H9 (cell line): ENCODE data around the gene CLNS1A. TPM values are rescaled to one million over a fixed set of nuclear protein-coding genes. Genes with fewer than 3 reads are reported as not detected.

Experiments
- DNase-seq: peaks from one replicate; pipeline ENCODE4 v3.0.0-alpha.2; 2017
- H2AFZ ChIP-seq: one replicate; pipeline ENCODE4 v1.6.1; 2013; ENCODE audit warnings: mild to moderate bottlenecking, low read length, control low read depth, moderate library complexity
- H2AK5ac ChIP-seq: 2 replicates; pipeline ENCODE4 v1.6.1; 2013; ENCODE audit warnings: low read length, control low read depth, mixed read lengths; ENCODE audit not compliant: insufficient read length
- H2BK120ac ChIP-seq: one replicate; pipeline ENCODE4 v1.6.1; 2013; ENCODE audit warnings: low read depth, mild to moderate bottlenecking, low read length, control low read depth, inconsistent platforms; ENCODE audit not compliant: poor library complexity, severe bottlenecking
- H2BK12ac ChIP-seq: 2 replicates; pipeline ENCODE4 v1.6.1; 2013; ENCODE audit warnings: low read length, control low read depth, mixed read lengths, low read depth; ENCODE audit not compliant: insufficient read length
- H2BK15ac ChIP-seq: 2 replicates; pipeline ENCODE4 v1.6.1; 2013; ENCODE audit warnings: low read depth, low read length, control low read depth
- H2BK20ac ChIP-seq: one replicate; pipeline ENCODE4 v1.6.1; 2013; ENCODE audit warnings: low read depth, mild to moderate bottlenecking, low read length, control low read depth, inconsistent platforms; ENCODE audit not compliant: poor library complexity, severe bottlenecking
- H2BK5ac ChIP-seq: 2 replicates; pipeline ENCODE4 v1.6.1; 2013; ENCODE audit warnings: low read length, control low read depth, mixed read lengths; ENCODE audit not compliant: insufficient read length
- H3K14ac ChIP-seq: 2 replicates; pipeline ENCODE4 v1.6.1; 2013; ENCODE audit warnings: low read length, control low read depth; ENCODE audit not compliant: insufficient read depth
- H3K18ac ChIP-seq: 2 replicates; pipeline ENCODE4 v1.6.1; 2013; ENCODE audit warnings: low read depth, mild to moderate bottlenecking, mixed read lengths, low read length, control low read depth; ENCODE audit not compliant: insufficient read length
- H3K23ac ChIP-seq: 2 replicates; pipeline ENCODE4 v1.6.1; 2013; ENCODE audit warnings: low read length, control low read depth, mixed read lengths, low read depth; ENCODE audit not compliant: insufficient read length
- H3K23me2 ChIP-seq: 2 replicates; pipeline ENCODE4 v1.6.1; 2013; ENCODE audit warnings: low read depth, mild to moderate bottlenecking, mixed read lengths, low read length, control low read depth; ENCODE audit not compliant: insufficient read length, poor library complexity, severe bottlenecking
- H3K27ac ChIP-seq: 2 replicates; pipeline ENCODE4 v1.5.1; 2013; ENCODE audit warnings: low read length, control low read depth, mixed read lengths, low read depth; ENCODE audit not compliant: insufficient read length
- H3K27me3 ChIP-seq: 2 replicates; pipeline ENCODE4 v1.6.1; 2013; ENCODE audit warnings: low read length, control low read depth, inconsistent platforms; ENCODE audit not compliant: insufficient read depth
- H3K4ac ChIP-seq: 2 replicates; pipeline ENCODE4 v1.6.1; 2013; ENCODE audit warnings: low read depth, mild to moderate bottlenecking, control low read depth, inconsistent platforms, low read length, moderate library complexity
- H3K4me1 ChIP-seq: 2 replicates; pipeline ENCODE4 v1.6.1; 2013; ENCODE audit warnings: low read length, control low read depth, inconsistent platforms; ENCODE audit not compliant: insufficient read depth
- H3K4me2 ChIP-seq: 2 replicates; pipeline ENCODE4 v1.6.1; 2013; ENCODE audit warnings: low read length, control low read depth, mixed read lengths; ENCODE audit not compliant: insufficient read length, insufficient read depth
- H3K56ac ChIP-seq: 2 replicates; pipeline ENCODE4 v1.6.1; 2013; ENCODE audit warnings: low read depth, mild to moderate bottlenecking, mixed read lengths, low read length, control low read depth; ENCODE audit not compliant: insufficient read length
- H3K79me1 ChIP-seq: 2 replicates; pipeline ENCODE4 v1.6.1; 2013; ENCODE audit warnings: low read depth, mild to moderate bottlenecking, moderate library complexity, low read length, control low read depth, inconsistent platforms; ENCODE audit not compliant: insufficient read depth, poor library complexity, severe bottlenecking
- H3K79me2 ChIP-seq: 2 replicates; pipeline ENCODE4 v1.6.1; 2013; ENCODE audit warnings: low read length, control low read depth, inconsistent platforms; ENCODE audit not compliant: insufficient read depth
- H3K9ac ChIP-seq: 2 replicates; pipeline ENCODE4 v1.6.1; 2013; ENCODE audit warnings: low read length, control low read depth, mixed read lengths; ENCODE audit not compliant: insufficient read length; ENCODE audit errors: extremely low read depth
- H3K9me3 ChIP-seq: one replicate; pipeline ENCODE4 v1.6.1; 2013; ENCODE audit warnings: low read depth, low read length, inconsistent platforms; ENCODE audit not compliant: control insufficient read depth
- H3T11ph ChIP-seq: one replicate; pipeline ENCODE4 v1.6.1; 2013; ENCODE audit warnings: mild to moderate bottlenecking, low read length, control low read depth, inconsistent platforms
- H4K20me1 ChIP-seq: one replicate; pipeline ENCODE4 v1.6.1; 2013; ENCODE audit not compliant: control insufficient read depth, insufficient read length, insufficient read depth
- H4K5ac ChIP-seq: 2 replicates; pipeline ENCODE4 v1.6.1; 2013; ENCODE audit warnings: low read depth, mild to moderate bottlenecking, mixed read lengths, low read length, control low read depth; ENCODE audit not compliant: insufficient read length
- H4K8ac ChIP-seq: replicated peaks from 2 replicates; pipeline ENCODE4 v1.6.1; 2013; ENCODE audit warnings: low read length, control low read depth, mixed read lengths, low read depth; ENCODE audit not compliant: insufficient read length
- H4K91ac ChIP-seq: 2 replicates; pipeline ENCODE4 v1.6.1; 2013; ENCODE audit warnings: low read depth, mild to moderate bottlenecking, moderate library complexity, mixed read lengths, low read length, control low read depth; ENCODE audit not compliant: insufficient read length
- H3K27ac Mint-ChIP-seq, 3 experiments: 2 replicates in 2 of 3; 3 replicates in 1 of 3; pipeline ENCODE4 v1.8.0; 2020 to 2021; ENCODE audit warnings: mixed read lengths in 3 of 3, mild to moderate bottlenecking in 1 of 3, moderate library complexity in 1 of 3
- H3K27me3 Mint-ChIP-seq: 2 replicates; pipeline ENCODE4 v1.8.0; 2021; ENCODE audit warnings: low read depth, mild to moderate bottlenecking, moderate library complexity, mixed read lengths
- H3K36me3 Mint-ChIP-seq, 3 experiments: 2 replicates in 2 of 3; 3 replicates in 1 of 3; pipeline ENCODE4 v1.8.0; 2020 to 2021; ENCODE audit warnings: low read depth in 3 of 3, mixed read lengths in 3 of 3; ENCODE audit not compliant: insufficient read depth in 1 of 3
- H3K4me1 Mint-ChIP-seq, 2 experiments: 2 replicates each; pipeline ENCODE4 v1.8.0; 2020; ENCODE audit warnings: mixed read lengths in 2 of 2
- H3K4me3 Mint-ChIP-seq, 2 experiments: 2 replicates in 1 of 2; 3 replicates in 1 of 2; pipeline ENCODE4 v1.8.0; 2020 to 2021; ENCODE audit warnings: mild to moderate bottlenecking in 2 of 2, mixed read lengths in 2 of 2, moderate library complexity in 1 of 2
- H3K9me3 Mint-ChIP-seq, 2 experiments: 2 replicates in 1 of 2; 3 replicates in 1 of 2; pipeline ENCODE4 v1.8.0; 2020; ENCODE audit warnings: mild to moderate bottlenecking in 2 of 2, mixed read lengths in 2 of 2, moderate library complexity in 1 of 2
- CTCF ChIP-seq: fragments of 200-600 bp; sonication (generic); conservative IDR thresholded peaks from 3 replicates; pipeline ENCODE4 v1.8.0; 2021; ENCODE audit warnings: antibody characterized with exemption, mild to moderate bottlenecking
- total RNA-seq: library from RNA; stranded (reverse); gene quantifications from 2 replicates; pipeline ENCODE4 v1.2.1, GENCODE V29; 2021

CLNS1A gene
- total RNA-seq, 1 experiment from 2014 or later, result 165 TPM

- H2AFZ ChIP-seq, result no peak overlapping the region
- no peak overlapping the region for H2BK5ac ChIP-seq
- H3K4me1 Mint-ChIP-seq, result no peaks in the 10 kb centered on the region
- no peak overlapping the region for H2BK20ac ChIP-seq
- no peaks in the 10 kb centered on the region for H3K79me1 ChIP-seq
- no peaks in the 10 kb centered on the region for H3K79me2 ChIP-seq
- no peak overlapping the region for H2BK120ac ChIP-seq
- no peak overlapping the region for H4K5ac ChIP-seq
- H3K9ac ChIP-seq, result no peak overlapping the region
- no peak overlapping the region for H3K23ac ChIP-seq
- H3K27me3 ChIP-seq, result no peaks in the 10 kb centered on the region
- no peaks in the 10 kb centered on the region for H3K23me2 ChIP-seq
- H3K14ac ChIP-seq, result no peak overlapping the region
- H3K27ac ChIP-seq, result no peak overlapping the region
- no peaks in the 10 kb centered on the region for H3K9me3 Mint-ChIP-seq
- no peak overlapping the region for H3K56ac ChIP-seq
- H2BK12ac ChIP-seq, result no peak overlapping the region
- no peaks in the 10 kb centered on the region for H3K4me1 ChIP-seq
- no peaks in the 10 kb centered on the region for H3K9me3 ChIP-seq
- no peak overlapping the region for H4K8ac ChIP-seq
- H3K27ac Mint-ChIP-seq, result no peak overlapping the region
- H3K36me3 Mint-ChIP-seq, result peaks cover 13 to 67% (median 62%) of the 10 kb centered on the region in 3 experiments; a peak in 6 of 7 replicates
- no peak for DNase-seq
- no peaks in the 10 kb centered on the region for H4K20me1 ChIP-seq
- H3K4me2 ChIP-seq, result no peak overlapping the region
- H3K18ac ChIP-seq, result no peak overlapping the region
- H3K4me3 Mint-ChIP-seq, result no peak overlapping the region
- TF ChIP-seq CTCF, result no peak
- H3T11ph ChIP-seq, result no peak overlapping the region
- H2AK5ac ChIP-seq, result no peak overlapping the region
- H3K4ac ChIP-seq, result no peak overlapping the region
- no peaks in the 10 kb centered on the region for H3K27me3 Mint-ChIP-seq
- H2BK15ac ChIP-seq, result no peak overlapping the region
- H4K91ac ChIP-seq, result no peak overlapping the region
These were observed 49.5 kb upstream of the CLNS1A start for GRCh38 chr11:77687088-77687487.
